MM.1S (cell line): ENCODE measurements around the gene ZNF613.

Experiments
- EZH2 ChIP-seq: fragments of 300-600 bp; sonication (generic); optimal IDR thresholded peaks from 2 replicates; pipeline ENCODE3; 2017; ENCODE audit warnings: low read depth, mild to moderate bottlenecking, antibody characterized with exemption, low read length, mixed read lengths
- TF ChIP-seq, protein P1 (sequence below): fragments of 300-600 bp; sonication (generic); IDR thresholded peaks from 2 replicates; pipeline ENCODE4 v1.5.1; 2016; ENCODE audit warnings: antibody characterized with exemption, low read length, mixed read lengths

DNA sequence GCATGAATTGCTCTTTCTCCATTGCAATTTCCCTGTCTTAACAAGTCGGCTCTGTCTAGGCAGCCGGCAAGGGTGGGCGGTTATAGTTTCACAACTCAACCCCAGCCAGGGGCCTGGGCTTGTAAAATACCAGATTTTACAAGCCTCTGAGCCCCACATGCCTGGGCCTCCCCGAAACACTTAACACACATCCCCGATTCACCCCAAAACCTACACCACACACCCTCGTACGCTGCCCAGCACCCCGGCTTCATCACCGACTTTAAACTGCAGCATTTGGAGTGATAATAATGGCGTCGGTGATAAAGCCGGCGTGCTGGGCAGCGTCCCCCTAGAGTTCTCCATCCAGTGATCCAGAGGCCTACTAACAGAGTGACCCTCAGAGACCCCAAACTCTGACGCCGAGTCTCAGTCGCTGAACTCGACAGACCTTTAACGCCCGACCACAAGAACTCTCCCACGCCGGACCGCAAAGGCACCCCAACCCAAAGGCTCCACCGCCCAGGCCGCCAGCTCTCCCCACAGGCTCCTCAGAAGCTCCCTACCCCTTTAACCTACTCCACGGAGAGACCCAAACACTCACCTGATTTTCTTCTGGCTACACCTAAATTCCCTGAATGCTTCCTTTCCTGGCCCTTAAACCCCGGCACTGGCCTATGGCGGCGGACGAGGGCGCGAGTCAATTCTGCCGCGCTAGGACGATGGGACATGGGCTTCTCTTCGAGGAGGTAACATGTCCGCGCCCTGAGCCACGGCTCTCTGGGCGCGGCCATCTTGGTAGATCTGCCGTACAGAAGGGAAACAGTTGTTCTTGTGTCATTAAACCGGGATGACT lies 22.7 kb upstream of the ZNF613 start, which contains the start of gene ZNF649:
- TF ChIP-seq, protein P1, sequence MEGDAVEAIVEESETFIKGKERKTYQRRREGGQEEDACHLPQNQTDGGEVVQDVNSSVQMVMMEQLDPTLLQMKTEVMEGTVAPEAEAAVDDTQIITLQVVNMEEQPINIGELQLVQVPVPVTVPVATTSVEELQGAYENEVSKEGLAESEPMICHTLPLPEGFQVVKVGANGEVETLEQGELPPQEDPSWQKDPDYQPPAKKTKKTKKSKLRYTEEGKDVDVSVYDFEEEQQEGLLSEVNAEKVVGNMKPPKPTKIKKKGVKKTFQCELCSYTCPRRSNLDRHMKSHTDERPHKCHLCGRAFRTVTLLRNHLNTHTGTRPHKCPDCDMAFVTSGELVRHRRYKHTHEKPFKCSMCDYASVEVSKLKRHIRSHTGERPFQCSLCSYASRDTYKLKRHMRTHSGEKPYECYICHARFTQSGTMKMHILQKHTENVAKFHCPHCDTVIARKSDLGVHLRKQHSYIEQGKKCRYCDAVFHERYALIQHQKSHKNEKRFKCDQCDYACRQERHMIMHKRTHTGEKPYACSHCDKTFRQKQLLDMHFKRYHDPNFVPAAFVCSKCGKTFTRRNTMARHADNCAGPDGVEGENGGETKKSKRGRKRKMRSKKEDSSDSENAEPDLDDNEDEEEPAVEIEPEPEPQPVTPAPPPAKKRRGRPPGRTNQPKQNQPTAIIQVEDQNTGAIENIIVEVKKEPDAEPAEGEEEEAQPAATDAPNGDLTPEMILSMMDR: no peak
- TF ChIP-seq EZH2: no peak
